ENCODE data around the gene SCARF1. TPM values are rescaled to one million over a fixed set of nuclear protein-coding genes. Genes with fewer than 3 reads are reported as not detected.
A peak's percentile ranks its signal among the peaks of the same experiment; 100 is the strongest.

SCARF1 gene
- total and polyA plus RNA-seq, 7 donors = 2.0 to 8.9 (median 5.2) TPM

- Histone ChIP-seq H3K27me3 (ENCODE audit: insufficient read depth in 3 of 3, low read length in 2 of 3) (no peaks in the 10 kb centered on the region), H3K4me3 (no peak overlapping the region), H3K9me3 (no peaks in the 10 kb centered on the region), H3K27ac (peak overlapping the region; percentile 30), H3K36me3 (ENCODE audit: insufficient read depth in 1 of 2, low read depth in 1 of 2) (peaks cover 0 to 26% of the 10 kb centered on the region in 2 donors), H3K4me1 (peaks cover 16% of the 10 kb centered on the region)
- DNase-seq (no peak), ATAC-seq (no peak)
- intact Hi-C loops (cut with DNase I) = no loop called here
- TF ChIP-seq CTCF (IDR thresholded peaks at IDR 0.05) = no peak
- 85 to 88% (median 85%) methylated on average over 10 to 11 of the region's 11 CpGs for WGBS, 3 donors
These were observed 5.9 kb downstream of the SCARF1 start for GRCh38 chr17:1639549-1640180.

GRCh38 chr17:1638624-1639300, 6.8 kb downstream of the SCARF1 start:
- DNase-seq = no peak
- H3K27me3 ChIP-seq (ENCODE audit: insufficient read depth in 3 of 3, low read length in 2 of 3) = no peaks in the 10 kb centered on the region
- peaks cover 9% of the 10 kb centered on the region for H3K4me1 ChIP-seq
- H3K9me3 ChIP-seq = no peaks in the 10 kb centered on the region
- 77 to 85% (median 84%) methylated on average over 18 to 19 of the region's 19 CpGs for WGBS, 3 donors
- peaks cover 0 to 34% of the 10 kb centered on the region in 2 donors for H3K36me3 ChIP-seq (ENCODE audit: insufficient read depth in 1 of 2, low read depth in 1 of 2)
- H3K27ac ChIP-seq = no peak overlapping the region
- H3K4me3 ChIP-seq = no peak overlapping the region
- no peak for ATAC-seq
- intact Hi-C loops (cut with DNase I) = no loop called here
- no peak for TF ChIP-seq CTCF (IDR thresholded peaks at IDR 0.05)

- DNase-seq = no peak
- H3K9me3 ChIP-seq = no peaks in the 10 kb centered on the region
- H3K4me1 ChIP-seq = peaks cover 8% of the 10 kb centered on the region
- H3K27me3 ChIP-seq (ENCODE audit: insufficient read depth in 3 of 3, low read length in 2 of 3) = no peaks in the 10 kb centered on the region
- peaks cover 0 to 34% of the 10 kb centered on the region in 2 donors for H3K36me3 ChIP-seq (ENCODE audit: insufficient read depth in 1 of 2, low read depth in 1 of 2)
- intact Hi-C loops (cut with DNase I) = no loop called here
- H3K4me3 ChIP-seq = no peak overlapping the region
- WGBS, 3 donors = 75 to 77% (median 76%) methylated on average over 16 to 17 of the region's 17 CpGs
- ATAC-seq = no peak
- no peak for TF ChIP-seq CTCF (IDR thresholded peaks at IDR 0.05)
- H3K27ac ChIP-seq = no peak overlapping the region
These were observed 7.4 kb downstream of the SCARF1 start for GRCh38 chr17:1638171-1638590.

- ATAC-seq = no peak
- no peaks in the 10 kb centered on the region for H3K9me3 ChIP-seq
These were observed 8.7 kb downstream of the SCARF1 start for GRCh38 chr17:1636732-1637285.

More at GRCh38 chr17:1636732-1637285, 8.7 kb downstream of the SCARF1 start:
- no peak overlapping the region for H3K4me3 ChIP-seq
- no peak for DNase-seq
- H3K4me1 ChIP-seq = peaks cover 10% of the 10 kb centered on the region
- TF ChIP-seq CTCF (IDR thresholded peaks at IDR 0.05) = no peak
- intact Hi-C loops (cut with DNase I) = no loop called here
- H3K27ac ChIP-seq = no peak overlapping the region
- WGBS, 3 donors = 82 to 85% (median 84%) methylated on average over 15 of the region's 15 CpGs
- peaks cover 0 to 34% of the 10 kb centered on the region in 2 donors for H3K36me3 ChIP-seq (ENCODE audit: insufficient read depth in 1 of 2, low read depth in 1 of 2)
- H3K27me3 ChIP-seq (ENCODE audit: insufficient read depth in 3 of 3, low read length in 2 of 3) = no peaks in the 10 kb centered on the region

All from psoas muscle (tissue), 8 donors.